ENCODE data around the gene GABARAPL2. TPM values are rescaled to one million over a fixed set of nuclear protein-coding genes. Genes with fewer than 3 reads are reported as not detected.
A peak's percentile ranks its signal among the peaks of the same experiment; 100 is the strongest.

The GABARAPL2 gene
- total RNA-seq: 83.0 and 87.0 TPM in 2 replicates
- long read RNA-seq, transcript GABARAPL2-201 (4 exons, 1,002 nt): major isoform, 142 of 145 reads
- long read RNA-seq, partial matches to known transcripts: 0 of 145 reads
- long read RNA-seq, other reads (novel, unspliced or antisense): 1 of 145 reads

- Mint-ChIP-seq H3K9me3 (no peaks in the 10 kb centered on the region), H3K4me3 (peak within 1 kb of the TSS; percentile 97), H3K27me3 (ENCODE audit: low read depth) (peaks cover 11% of the 10 kb centered on the region), H3K27ac (ENCODE audit: unreplicated experiment) (peak within 1 kb of the TSS; percentile 79), H3K4me1 (peaks cover 22% of the 10 kb centered on the region), H3K36me3 (ENCODE audit: low read depth) (no peaks in the 10 kb centered on the region)
- DNase-seq (ENCODE audit: low read depth, low spot score): peak; percentile 94
- TF ChIP-seq CTCF (conservative IDR thresholded peaks at IDR 0.05): no peak
Measured at GRCh38 chr16:75566040-75566757, at the start of gene GABARAPL2. TSS of gene GABARAPL2 (plus strand) at chr16:75566379. CDS start at chr16:75566487, 108 bp downstream.

- Mint-ChIP-seq H3K27ac (ENCODE audit: unreplicated experiment) (no peak overlapping the region), H3K9me3 (no peaks in the 10 kb centered on the region), H3K27me3 (ENCODE audit: low read depth) (no peaks in the 10 kb centered on the region), H3K4me1 (peaks cover 19% of the 10 kb centered on the region), H3K36me3 (ENCODE audit: low read depth) (no peaks in the 10 kb centered on the region), H3K4me3 (peak overlapping the region; percentile 7)
- TF ChIP-seq CTCF (conservative IDR thresholded peaks at IDR 0.05): no peak
- no peak for DNase-seq (ENCODE audit: low read depth, low spot score)
Measured at GRCh38 chr16:75519175-75519574, 47.0 kb upstream of the GABARAPL2 start.

- no peaks in the 10 kb centered on the region for H3K4me1 Mint-ChIP-seq
- no peak overlapping the region for H3K27ac Mint-ChIP-seq (ENCODE audit: unreplicated experiment)
- no peak for TF ChIP-seq CTCF (conservative IDR thresholded peaks at IDR 0.05)
- H3K4me3 Mint-ChIP-seq: no peak overlapping the region
- no peaks in the 10 kb centered on the region for H3K27me3 Mint-ChIP-seq (ENCODE audit: low read depth)
- H3K36me3 Mint-ChIP-seq (ENCODE audit: low read depth): peaks cover 7% of the 10 kb centered on the region
- no peaks in the 10 kb centered on the region for H3K9me3 Mint-ChIP-seq
- no peak for DNase-seq (ENCODE audit: low read depth, low spot score)
Measured at GRCh38 chr16:75526032-75526790, 40.0 kb upstream of the GABARAPL2 start.

GRCh38 chr16:75527825-75528299 lies 38.3 kb upstream of the GABARAPL2 start:
- H3K27ac Mint-ChIP-seq (ENCODE audit: unreplicated experiment): no peak overlapping the region
- no peaks in the 10 kb centered on the region for H3K4me1 Mint-ChIP-seq
- no peaks in the 10 kb centered on the region for H3K9me3 Mint-ChIP-seq
- H3K4me3 Mint-ChIP-seq: no peak overlapping the region
- H3K36me3 Mint-ChIP-seq (ENCODE audit: low read depth): peaks cover 7% of the 10 kb centered on the region
- TF ChIP-seq CTCF (conservative IDR thresholded peaks at IDR 0.05): no peak
- no peak for DNase-seq (ENCODE audit: low read depth, low spot score)
- H3K27me3 Mint-ChIP-seq (ENCODE audit: low read depth): no peaks in the 10 kb centered on the region

- Mint-ChIP-seq H3K4me3 (no peak overlapping the region), H3K36me3 (ENCODE audit: low read depth) (peaks cover 7% of the 10 kb centered on the region), H3K27ac (ENCODE audit: unreplicated experiment) (no peak overlapping the region), H3K4me1 (no peaks in the 10 kb centered on the region), H3K27me3 (ENCODE audit: low read depth) (no peaks in the 10 kb centered on the region), H3K9me3 (no peaks in the 10 kb centered on the region)
- no peak for DNase-seq (ENCODE audit: low read depth, low spot score)
- no peak for TF ChIP-seq CTCF (conservative IDR thresholded peaks at IDR 0.05)
Measured at GRCh38 chr16:75529056-75529905, 36.9 kb upstream of the GABARAPL2 start.
